PC-3 (cell line): ENCODE data around the gene CCR9. TPM values are rescaled to one million over a fixed set of nuclear protein-coding genes. Genes with fewer than 3 reads are reported as not detected.

ENCODE experiments used
- ATAC-seq: fragments of 200-7000 bp; cut with Tn5 transposase; 2 replicates; pipeline ENCODE4 v1.9.1; 2020; ENCODE audit warnings: mild to moderate bottlenecking, moderate library complexity
- BruUV-seq: library from RNA; stranded (reverse); fragments of 400-500 nt; replicated peaks from 2 replicates; lab custom pipeline; 2021; lab: Mats Ljungman, UMichigan
- CTCF ChIA-PET: fragments of 300-600 bp; sonication (Branson Sonifier 250); formaldehyde crosslinking; loops from one replicate; lab custom pipeline; 2022; ENCODE audit warnings: antibody characterized with exemption; lab: Charles Lee
- POLR2A ChIA-PET: fragments of 300-600 bp; sonication (Branson Sonifier 250); formaldehyde crosslinking; loops from one replicate; lab custom pipeline; 2022; ENCODE audit warnings: antibody characterized with exemption; ENCODE audit not compliant: unreplicated experiment; lab: Charles Lee
- DNase-seq: peaks from one replicate; pipeline ENCODE4 v3.0.0-alpha.2; 2015
- H2AFZ ChIP-seq: fragments of 300-600 bp; sonication (generic); 2 replicates; pipeline ENCODE4 v1.6.0; 2016; ENCODE audit warnings: antibody characterized with exemption, low read length
- H3F3A ChIP-seq: fragments of 300-600 bp; sonication (generic); one replicate; pipeline ENCODE4 v1.6.0; 2017; ENCODE audit warnings: antibody characterized with exemption, low read length, control low read depth, mild to moderate bottlenecking; ENCODE audit not compliant: unreplicated experiment
- H3K27ac ChIP-seq: fragments of 300-600 bp; sonication (generic); 2 replicates; pipeline ENCODE4 v1.5.1; 2016; ENCODE audit warnings: mild to moderate bottlenecking, low read length
- H3K27me3 ChIP-seq: fragments of 300-600 bp; sonication (generic); 2 replicates; pipeline ENCODE4 v1.6.1; 2016; ENCODE audit warnings: low read length, mixed read lengths
- H3K36me3 ChIP-seq: fragments of 300-600 bp; sonication (generic); 2 replicates; pipeline ENCODE4 v1.6.1; 2016; ENCODE audit warnings: low read depth, mixed run types, low read length, mixed read lengths
- H3K4me1 ChIP-seq: fragments of 300-600 bp; sonication (generic); 2 replicates; pipeline ENCODE4 v1.5.1; 2016; ENCODE audit warnings: low read length; ENCODE audit not compliant: insufficient read depth
- H3K4me2 ChIP-seq: fragments of 300-600 bp; sonication (generic); 2 replicates; pipeline ENCODE4 v1.6.0; 2016; ENCODE audit warnings: low read length
- H3K4me3 ChIP-seq: fragments of 300-600 bp; sonication (generic); 2 replicates; pipeline ENCODE4 v1.5.1; 2016; ENCODE audit warnings: mild to moderate bottlenecking, low read length, mixed read lengths
- H3K79me2 ChIP-seq: fragments of 300-600 bp; sonication (generic); 2 replicates; pipeline ENCODE4 v1.6.1; 2017; ENCODE audit warnings: low read length, mixed read lengths
- H3K9ac ChIP-seq: fragments of 300-600 bp; sonication (generic); 2 replicates; pipeline ENCODE4 v1.6.0; 2016; ENCODE audit warnings: mild to moderate bottlenecking, low read length
- H3K9me2 ChIP-seq: fragments of 300-600 bp; sonication (generic); replicated peaks from 2 replicates; pipeline ENCODE4 v1.6.1; 2016; ENCODE audit warnings: mixed run types, low read length, mixed read lengths
- H3K9me3 ChIP-seq: fragments of 300-600 bp; sonication (generic); 2 replicates; pipeline ENCODE4 v1.6.1; 2016; ENCODE audit warnings: low read length, mixed read lengths
- H4K20me1 ChIP-seq: fragments of 300-600 bp; sonication (generic); 2 replicates; pipeline ENCODE4 v1.6.1; 2016; ENCODE audit warnings: low read length, mixed read lengths
- EZH2 ChIP-seq: fragments of 300-600 bp; sonication (generic); IDR thresholded peaks from one replicate; pipeline ENCODE4 v1.6.1; 2017; ENCODE audit warnings: antibody characterized with exemption, mild to moderate bottlenecking, low read length; ENCODE audit not compliant: unreplicated experiment
- EZH2phosphoT487 ChIP-seq: fragments of 300-600 bp; sonication (generic); IDR thresholded peaks from 2 replicates; pipeline ENCODE4 v1.6.1; 2018; ENCODE audit warnings: mild to moderate bottlenecking, antibody characterized with exemption, low read length, borderline replicate concordance
- intact Hi-C: fragments of 100-400 bp; cut with micrococcal nuclease; formaldehyde crosslinking; loops from 2 replicates; pipeline ENCODE4 v1.9.0; 2023
- total RNA-seq: library from RNA; depleted of rRNA; stranded (reverse); fragments of >200 nt; gene quantifications from 2 replicates; pipeline ENCODE4 v1.2.3, GENCODE V29; 2014
- TF ChIP-seq, protein P1 (sequence below): fragments of 300-600 bp; sonication (generic); conservative IDR thresholded peaks from 2 replicates; pipeline ENCODE4 v1.5.1; 2017; ENCODE audit warnings: antibody characterized with exemption, low read depth, mild to moderate bottlenecking, low read length

CCR9 gene
- total RNA-seq, 1 experiment from 2014 or later = not detected

DNA sequence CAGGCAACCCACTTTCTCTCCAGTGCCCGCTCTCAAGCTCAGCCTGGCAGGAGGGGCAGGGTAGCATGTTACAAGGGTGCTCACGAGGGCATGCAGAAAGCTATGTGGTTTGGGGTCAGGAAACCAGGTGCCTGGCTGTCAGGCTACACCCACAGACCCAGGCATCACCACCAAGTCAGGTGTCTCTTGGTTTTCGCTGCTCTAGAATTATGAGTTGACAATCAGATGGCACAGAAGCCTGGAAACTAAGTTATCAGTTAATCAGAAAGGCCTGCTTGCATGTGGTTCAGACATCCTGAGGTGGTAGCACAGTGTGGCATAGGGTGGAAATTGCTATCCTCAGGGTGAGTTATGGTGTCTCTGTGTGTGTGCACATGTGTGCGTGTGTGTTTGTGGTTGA lies 16.2 kb upstream of the CCR9 start:
- H3K36me3 ChIP-seq = no peaks in the 10 kb centered on the region
- no peak overlapping the region for H2AFZ ChIP-seq
- ChIA-PET POLR2A (no interaction called here), CTCF (no interaction called here)
- no peak overlapping the region for H3K4me3 ChIP-seq
- TF ChIP-seq EZH2phosphoT487 = no peak
- TF ChIP-seq, protein P1, sequence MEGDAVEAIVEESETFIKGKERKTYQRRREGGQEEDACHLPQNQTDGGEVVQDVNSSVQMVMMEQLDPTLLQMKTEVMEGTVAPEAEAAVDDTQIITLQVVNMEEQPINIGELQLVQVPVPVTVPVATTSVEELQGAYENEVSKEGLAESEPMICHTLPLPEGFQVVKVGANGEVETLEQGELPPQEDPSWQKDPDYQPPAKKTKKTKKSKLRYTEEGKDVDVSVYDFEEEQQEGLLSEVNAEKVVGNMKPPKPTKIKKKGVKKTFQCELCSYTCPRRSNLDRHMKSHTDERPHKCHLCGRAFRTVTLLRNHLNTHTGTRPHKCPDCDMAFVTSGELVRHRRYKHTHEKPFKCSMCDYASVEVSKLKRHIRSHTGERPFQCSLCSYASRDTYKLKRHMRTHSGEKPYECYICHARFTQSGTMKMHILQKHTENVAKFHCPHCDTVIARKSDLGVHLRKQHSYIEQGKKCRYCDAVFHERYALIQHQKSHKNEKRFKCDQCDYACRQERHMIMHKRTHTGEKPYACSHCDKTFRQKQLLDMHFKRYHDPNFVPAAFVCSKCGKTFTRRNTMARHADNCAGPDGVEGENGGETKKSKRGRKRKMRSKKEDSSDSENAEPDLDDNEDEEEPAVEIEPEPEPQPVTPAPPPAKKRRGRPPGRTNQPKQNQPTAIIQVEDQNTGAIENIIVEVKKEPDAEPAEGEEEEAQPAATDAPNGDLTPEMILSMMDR = no peak
- no peak for TF ChIP-seq EZH2
- no peaks in the 10 kb centered on the region for H3K79me2 ChIP-seq
- no peaks in the 10 kb centered on the region for H4K20me1 ChIP-seq
- intact Hi-C loops = no loop called here
- no TSS peak for BruUV-seq
- peaks cover 10% of the 10 kb centered on the region for H3K4me1 ChIP-seq
- no peaks in the 10 kb centered on the region for H3K9me2 ChIP-seq
- no peak overlapping the region for H3K4me2 ChIP-seq
- H3K9me3 ChIP-seq = no peaks in the 10 kb centered on the region
- ATAC-seq = no peak
- H3K27ac ChIP-seq = no peak overlapping the region
- no peaks in the 10 kb centered on the region for H3F3A ChIP-seq
- no peak for DNase-seq
- H3K27me3 ChIP-seq = no peaks in the 10 kb centered on the region
- no peak overlapping the region for H3K9ac ChIP-seq

DNA sequence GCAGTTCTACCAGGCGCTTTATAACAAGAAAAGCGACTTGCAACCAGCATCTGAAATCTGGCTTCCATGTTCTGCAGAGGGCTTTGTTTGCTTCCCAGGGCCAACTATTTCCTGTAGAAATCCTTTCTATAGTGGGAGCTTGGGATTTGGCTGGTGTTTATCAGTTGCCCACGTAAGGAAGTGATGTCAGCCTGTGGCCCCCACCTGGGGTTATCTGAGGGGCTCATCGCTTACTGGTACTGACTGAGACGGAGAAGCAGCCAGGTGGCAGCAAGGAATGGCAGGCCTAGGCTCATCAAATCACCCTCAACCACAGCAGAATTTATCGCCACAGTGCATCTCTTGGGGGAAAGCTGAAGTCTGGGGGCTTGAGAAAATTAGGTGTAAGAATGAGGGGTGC lies 14.6 kb upstream of the CCR9 start:
- CTCF ChIA-PET = interaction anchor here (0.5 kb wide), 1 partner anchor 680 kb away, joined by 4 read pairs; no protein-coding TSS in a partner anchor

DNA sequence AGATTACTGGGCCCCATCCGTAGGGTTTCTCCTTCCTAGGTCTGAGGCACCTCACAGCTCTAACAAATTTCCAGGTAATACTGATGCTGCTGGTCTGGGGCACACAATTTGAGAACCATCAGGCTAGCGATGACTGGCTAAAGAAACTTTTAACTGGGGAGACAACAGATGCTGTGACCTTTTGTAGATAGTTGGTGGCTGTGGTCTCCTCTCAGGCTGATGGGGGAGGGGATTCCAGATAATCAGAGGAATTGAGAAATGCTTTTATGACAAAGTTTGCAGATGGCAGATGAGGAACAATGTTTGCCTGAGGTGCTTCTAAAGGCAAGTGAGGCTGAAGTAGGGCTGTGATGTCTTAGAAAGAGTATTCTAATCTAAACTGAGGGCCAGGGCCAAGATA lies 13.8 kb upstream of the CCR9 start:
- CTCF ChIA-PET = interaction anchor here (0.5 kb wide), 1 partner anchor 679 kb away, joined by 4 read pairs; no protein-coding TSS in a partner anchor
- BruUV-seq = no TSS peak

More for the DNA sequence above, 14.6 kb upstream of the CCR9 start:
- H3K9me2 ChIP-seq = no peaks in the 10 kb centered on the region
- H3K36me3 ChIP-seq = no peaks in the 10 kb centered on the region
- POLR2A ChIA-PET = no interaction called here
- BruUV-seq = no TSS peak
- no peaks in the 10 kb centered on the region for H3K79me2 ChIP-seq
- no peak overlapping the region for H3K27ac ChIP-seq
- H2AFZ ChIP-seq = no peak overlapping the region
- no peak for TF ChIP-seq EZH2phosphoT487
- TF ChIP-seq EZH2 = no peak
- TF ChIP-seq, protein P1 = no peak
- H3K4me3 ChIP-seq = no peak overlapping the region
- DNase-seq = no peak
- no peaks in the 10 kb centered on the region for H4K20me1 ChIP-seq
- no peaks in the 10 kb centered on the region for H3K27me3 ChIP-seq
- H3K9ac ChIP-seq = no peak overlapping the region
- no peaks in the 10 kb centered on the region for H3F3A ChIP-seq
- ATAC-seq = no peak
- H3K4me1 ChIP-seq = peaks cover 10% of the 10 kb centered on the region
- no peaks in the 10 kb centered on the region for H3K9me3 ChIP-seq
- no peak overlapping the region for H3K4me2 ChIP-seq
- intact Hi-C loops = no loop called here

More for the DNA sequence above, 13.8 kb upstream of the CCR9 start:
- Histone ChIP-seq H3K9me3 (no peaks in the 10 kb centered on the region), H3K36me3 (no peaks in the 10 kb centered on the region), H2AFZ (no peak overlapping the region), H3K27me3 (no peaks in the 10 kb centered on the region), H3K9ac (no peak overlapping the region), H3K9me2 (no peaks in the 10 kb centered on the region), H3K27ac (no peak overlapping the region), H3K4me3 (no peak overlapping the region), H3F3A (no peaks in the 10 kb centered on the region), H3K79me2 (no peaks in the 10 kb centered on the region), H3K4me1 (peaks cover 10% of the 10 kb centered on the region), H3K4me2 (no peak overlapping the region), H4K20me1 (no peaks in the 10 kb centered on the region)
- ATAC-seq = no peak
- DNase-seq = no peak
- POLR2A ChIA-PET = no interaction called here
- intact Hi-C loops = no loop called here
- no peak for TF ChIP-seq EZH2phosphoT487
- TF ChIP-seq EZH2 = no peak
- TF ChIP-seq, protein P1 = no peak
